ENCODE data around the gene IKBKG.
"Not testable (repeated sequence)": the region's sequence is repeated elsewhere in the genome, so short reads cannot be mapped to it uniquely, and the experiment has no call there.

IKBKG gene

GRCh38 chrX:154534526-154535322, 12.7 kb upstream of the IKBKG start:
- H3K36me3 ChIP-seq (ENCODE audit: insufficient read depth, low read length): peaks cover 21% of the 10 kb centered on the region; the same call in 1 of the 2 replicates
- DNase-seq (ENCODE audit: low read depth, low spot score): no peak
- H3K4me3 ChIP-seq: no peak overlapping the region
- H3K9me3 ChIP-seq (ENCODE audit: low read depth, low read length): no peaks in the 10 kb centered on the region
- no peak overlapping the region for H3K9ac ChIP-seq (ENCODE audit: insufficient read length)
- TF ChIP-seq POLR2AphosphoS5 (IDR thresholded peaks at IDR 0.05; ENCODE audit: borderline replicate concordance, low read depth, low read length) (no peak), FOXP2 (optimal IDR thresholded peaks at IDR 0.05; ENCODE audit: control extremely low read depth, extremely low read length, insufficient read depth) (no peak), EZH2 (IDR thresholded peaks at IDR 0.05) (no peak)
- no peak overlapping the region for H3K27ac ChIP-seq

GRCh38 chrX:154535892-154536291, 11.5 kb upstream of the IKBKG start:
- H3K4me3 ChIP-seq: no peak overlapping the region
- TF ChIP-seq EZH2 (IDR thresholded peaks at IDR 0.05) (no peak), FOXP2 (optimal IDR thresholded peaks at IDR 0.05; ENCODE audit: control extremely low read depth, extremely low read length, insufficient read depth) (no peak), POLR2AphosphoS5 (IDR thresholded peaks at IDR 0.05; ENCODE audit: borderline replicate concordance, low read depth, low read length) (no peak)
- no peak for DNase-seq (ENCODE audit: low read depth, low spot score)
- H3K36me3 ChIP-seq (ENCODE audit: insufficient read depth, low read length): peaks cover 21% of the 10 kb centered on the region; the same call in 1 of the 2 replicates
- H3K9ac ChIP-seq (ENCODE audit: insufficient read length): no peak overlapping the region
- H3K27ac ChIP-seq: no peak overlapping the region
- H3K9me3 ChIP-seq (ENCODE audit: low read depth, low read length): no peaks in the 10 kb centered on the region

GRCh38 chrX:154539077-154539476, 8.3 kb upstream of the IKBKG start:
- no peak overlapping the region for H3K4me3 ChIP-seq
- peaks cover 8% of the 10 kb centered on the region; the same call in 1 of the 2 replicates for H3K36me3 ChIP-seq (ENCODE audit: insufficient read depth, low read length)
- H3K27ac ChIP-seq: no peak overlapping the region
- no peak for TF ChIP-seq FOXP2 (optimal IDR thresholded peaks at IDR 0.05; ENCODE audit: control extremely low read depth, extremely low read length, insufficient read depth)
- TF ChIP-seq EZH2 (IDR thresholded peaks at IDR 0.05): no peak
- TF ChIP-seq POLR2AphosphoS5 (IDR thresholded peaks at IDR 0.05; ENCODE audit: borderline replicate concordance, low read depth, low read length): no peak
- H3K9me3 ChIP-seq (ENCODE audit: low read depth, low read length): no peaks in the 10 kb centered on the region
- no peak overlapping the region for H3K9ac ChIP-seq (ENCODE audit: insufficient read length)
- DNase-seq (ENCODE audit: low read depth, low spot score): no peak

- H3K27ac ChIP-seq; DNase-seq (ENCODE audit: low read depth, low spot score); H3K4me3 ChIP-seq; H3K36me3 ChIP-seq (ENCODE audit: insufficient read depth, low read length); H3K9ac ChIP-seq (ENCODE audit: insufficient read length); H3K9me3 ChIP-seq (ENCODE audit: low read depth, low read length): not testable (repeated sequence)
These were observed 7.1 kb upstream of the IKBKG start for GRCh38 chrX:154540365-154540764.

- no peak for TF ChIP-seq FOXP2 (optimal IDR thresholded peaks at IDR 0.05; ENCODE audit: control extremely low read depth, extremely low read length, insufficient read depth)
- no peak for TF ChIP-seq EZH2 (IDR thresholded peaks at IDR 0.05)
- TF ChIP-seq POLR2AphosphoS5 (IDR thresholded peaks at IDR 0.05; ENCODE audit: borderline replicate concordance, low read depth, low read length): no peak
- Histone ChIP-seq H3K9ac (ENCODE audit: insufficient read length) (no peak overlapping the region), H3K36me3 (ENCODE audit: insufficient read depth, low read length) (peaks cover 5% of the 10 kb centered on the region; the same call in 1 of the 2 replicates), H3K27ac (no peak overlapping the region), H3K9me3 (ENCODE audit: low read depth, low read length) (no peaks in the 10 kb centered on the region), H3K4me3 (no peak overlapping the region)
- DNase-seq (ENCODE audit: low read depth, low spot score): no peak
These were observed 6.4 kb upstream of the IKBKG start for GRCh38 chrX:154540897-154541535.

GRCh38 chrX:154541589-154541895, 5.9 kb upstream of the IKBKG start:
- TF ChIP-seq EZH2 (IDR thresholded peaks at IDR 0.05): no peak
- TF ChIP-seq FOXP2 (optimal IDR thresholded peaks at IDR 0.05; ENCODE audit: control extremely low read depth, extremely low read length, insufficient read depth): no peak
- TF ChIP-seq POLR2AphosphoS5 (IDR thresholded peaks at IDR 0.05; ENCODE audit: borderline replicate concordance, low read depth, low read length): no peak
- H3K9me3 ChIP-seq (ENCODE audit: low read depth, low read length): no peaks in the 10 kb centered on the region
- no peak for DNase-seq (ENCODE audit: low read depth, low spot score)
- H3K9ac ChIP-seq (ENCODE audit: insufficient read length): no peak overlapping the region
- H3K4me3 ChIP-seq: no peak overlapping the region
- no peak overlapping the region for H3K27ac ChIP-seq
- H3K36me3 ChIP-seq (ENCODE audit: insufficient read depth, low read length): peaks cover 5% of the 10 kb centered on the region; the same call in 1 of the 2 replicates

GRCh38 chrX:154541896-154542722, 5.3 kb upstream of the IKBKG start:
- H3K36me3 ChIP-seq (ENCODE audit: insufficient read depth, low read length): peaks cover 5% of the 10 kb centered on the region; the same call in 1 of the 2 replicates
- no peak overlapping the region for H3K4me3 ChIP-seq
- H3K9me3 ChIP-seq (ENCODE audit: low read depth, low read length): no peaks in the 10 kb centered on the region
- TF ChIP-seq POLR2AphosphoS5 (IDR thresholded peaks at IDR 0.05; ENCODE audit: borderline replicate concordance, low read depth, low read length) (no peak), FOXP2 (optimal IDR thresholded peaks at IDR 0.05; ENCODE audit: control extremely low read depth, extremely low read length, insufficient read depth) (no peak), EZH2 (IDR thresholded peaks at IDR 0.05) (no peak)
- H3K9ac ChIP-seq (ENCODE audit: insufficient read length): no peak overlapping the region
- peak overlapping the region; percentile 26; the same call in 1 of the 2 replicates for H3K27ac ChIP-seq
- no peak for DNase-seq (ENCODE audit: low read depth, low spot score)

GRCh38 chrX:154542723-154543424, 4.5 kb upstream of the IKBKG start:
- TF ChIP-seq FOXP2 (optimal IDR thresholded peaks at IDR 0.05; ENCODE audit: control extremely low read depth, extremely low read length, insufficient read depth): no peak
- no peak for TF ChIP-seq EZH2 (IDR thresholded peaks at IDR 0.05)
- TF ChIP-seq POLR2AphosphoS5 (IDR thresholded peaks at IDR 0.05; ENCODE audit: borderline replicate concordance, low read depth, low read length): no peak
- DNase-seq (ENCODE audit: low read depth, low spot score): no peak
- H3K9ac ChIP-seq (ENCODE audit: insufficient read length): no peak overlapping the region
- H3K27ac ChIP-seq: no peak overlapping the region
- no peaks in the 10 kb centered on the region for H3K9me3 ChIP-seq (ENCODE audit: low read depth, low read length)
- H3K36me3 ChIP-seq (ENCODE audit: insufficient read depth, low read length): peaks cover 5% of the 10 kb centered on the region; the same call in 1 of the 2 replicates
- H3K4me3 ChIP-seq: no peak overlapping the region
